Mesothelial cell of epicardium (in vitro differentiated cells): ENCODE results near the gene AKR1E2. TPM values are rescaled to one million over a fixed set of nuclear protein-coding genes. Genes with fewer than 3 reads are reported as not detected.
A peak's percentile ranks its signal among the peaks of the same experiment; 100 is the strongest.

Source experiments
- DNase-seq, 2 experiments: peaks; one replicate each; pipeline ENCODE4 v3.0.0; 2021; ENCODE audit warnings: low spot score in 2 of 2; ENCODE audit not compliant: unreplicated experiment in 2 of 2
- H3K27ac Mint-ChIP-seq: 2 replicates; pipeline ENCODE4 v1.8.0; 2021; ENCODE audit warnings: mixed read lengths
- H3K27me3 Mint-ChIP-seq: 2 replicates; pipeline ENCODE4 v1.8.0; 2021; ENCODE audit warnings: low read depth, mixed read lengths
- H3K36me3 Mint-ChIP-seq: 2 replicates; pipeline ENCODE4 v1.8.0; 2021; ENCODE audit warnings: mixed read lengths
- H3K4me1 Mint-ChIP-seq: 2 replicates; pipeline ENCODE4 v1.8.0; 2021; ENCODE audit warnings: mixed read lengths
- H3K4me3 Mint-ChIP-seq: 2 replicates; pipeline ENCODE4 v1.8.0; 2021; ENCODE audit warnings: mild to moderate bottlenecking, moderate library complexity, mixed read lengths
- H3K9me3 Mint-ChIP-seq: 2 replicates; pipeline ENCODE4 v1.8.0; 2021; ENCODE audit warnings: mixed read lengths
- total RNA-seq: library from RNA; stranded (reverse); gene quantifications from 3 replicates; pipeline ENCODE4 v1.2.1, GENCODE V29; 2021
- TF ChIP-seq, protein P1 (sequence below): fragments of 200-600 bp; sonication (generic); IDR thresholded peaks from one replicate; pipeline ENCODE4 v1.5.0; 2021; ENCODE audit warnings: antibody characterized with exemption; ENCODE audit not compliant: unreplicated experiment

The AKR1E2 gene
- total RNA-seq, 1 donor from 2014 or later, result 8.4 TPM

DNA sequence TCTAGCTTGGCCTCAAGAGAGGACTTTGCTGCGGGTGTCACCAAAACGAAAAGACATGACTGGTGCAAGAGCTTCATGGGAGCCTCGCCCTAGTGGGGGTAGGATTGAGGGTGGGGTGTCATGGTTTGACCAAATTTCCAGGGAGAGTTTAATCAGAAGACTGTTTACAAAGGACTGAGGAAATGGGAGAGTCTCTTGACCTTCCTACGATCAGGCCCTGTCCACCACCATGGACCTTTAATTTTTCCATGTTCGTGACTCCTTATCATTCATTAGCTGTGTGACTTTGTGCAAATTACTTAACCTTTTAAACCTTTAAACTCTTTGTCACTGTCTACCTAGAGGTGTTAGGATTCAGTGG is 23.0 kb downstream of the AKR1E2 start:
- no peak overlapping the region for H3K4me3 Mint-ChIP-seq
- H3K4me1 Mint-ChIP-seq, result peaks cover 25% of the 10 kb centered on the region
- no peak for DNase-seq
- H3K36me3 Mint-ChIP-seq, result peaks cover 5% of the 10 kb centered on the region
- TF ChIP-seq, protein P1, sequence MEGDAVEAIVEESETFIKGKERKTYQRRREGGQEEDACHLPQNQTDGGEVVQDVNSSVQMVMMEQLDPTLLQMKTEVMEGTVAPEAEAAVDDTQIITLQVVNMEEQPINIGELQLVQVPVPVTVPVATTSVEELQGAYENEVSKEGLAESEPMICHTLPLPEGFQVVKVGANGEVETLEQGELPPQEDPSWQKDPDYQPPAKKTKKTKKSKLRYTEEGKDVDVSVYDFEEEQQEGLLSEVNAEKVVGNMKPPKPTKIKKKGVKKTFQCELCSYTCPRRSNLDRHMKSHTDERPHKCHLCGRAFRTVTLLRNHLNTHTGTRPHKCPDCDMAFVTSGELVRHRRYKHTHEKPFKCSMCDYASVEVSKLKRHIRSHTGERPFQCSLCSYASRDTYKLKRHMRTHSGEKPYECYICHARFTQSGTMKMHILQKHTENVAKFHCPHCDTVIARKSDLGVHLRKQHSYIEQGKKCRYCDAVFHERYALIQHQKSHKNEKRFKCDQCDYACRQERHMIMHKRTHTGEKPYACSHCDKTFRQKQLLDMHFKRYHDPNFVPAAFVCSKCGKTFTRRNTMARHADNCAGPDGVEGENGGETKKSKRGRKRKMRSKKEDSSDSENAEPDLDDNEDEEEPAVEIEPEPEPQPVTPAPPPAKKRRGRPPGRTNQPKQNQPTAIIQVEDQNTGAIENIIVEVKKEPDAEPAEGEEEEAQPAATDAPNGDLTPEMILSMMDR, result no peak
- peaks cover 5% of the 10 kb centered on the region for H3K9me3 Mint-ChIP-seq
- no peaks in the 10 kb centered on the region for H3K27me3 Mint-ChIP-seq
- no peak overlapping the region for H3K27ac Mint-ChIP-seq

DNA sequence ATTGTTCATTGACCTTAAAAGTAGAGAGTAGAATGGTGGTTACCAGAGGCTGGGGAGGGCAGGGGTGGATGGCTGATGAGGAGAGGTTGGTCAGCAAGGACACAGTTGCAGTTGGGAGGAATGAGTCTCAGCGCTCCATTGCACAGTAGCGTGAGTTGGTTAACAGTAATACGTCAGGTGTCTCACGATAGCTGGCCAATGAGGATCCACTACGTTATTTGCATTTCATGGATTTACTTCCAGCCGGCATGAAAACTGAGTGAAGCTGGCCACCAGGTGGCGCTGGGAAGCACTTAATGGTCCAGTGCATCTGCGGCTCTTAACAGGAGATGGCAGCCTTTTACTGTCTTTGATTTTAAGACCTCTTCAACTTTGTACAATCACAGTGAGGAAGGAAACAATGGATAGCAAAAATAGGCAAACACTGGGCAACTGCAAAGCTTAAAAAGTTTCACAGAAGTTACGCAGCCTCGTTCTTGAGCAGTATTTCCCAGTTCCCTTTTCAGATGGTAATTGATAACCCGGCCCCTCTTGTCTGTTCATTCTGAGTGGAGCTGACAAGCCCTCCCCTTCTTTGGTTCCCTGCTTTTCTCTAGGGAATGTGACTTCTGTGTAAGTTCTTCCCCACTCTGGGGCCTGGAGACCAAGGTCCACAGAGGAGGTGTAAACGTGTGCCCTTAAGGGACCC is 23.7 kb downstream of the AKR1E2 start:
- peaks cover 25% of the 10 kb centered on the region for H3K4me1 Mint-ChIP-seq
- TF ChIP-seq, protein P1, result peak; percentile 94
- DNase-seq, result peak; percentile 76 to 92
- no peaks in the 10 kb centered on the region for H3K27me3 Mint-ChIP-seq
- peak overlapping the region; percentile 73 for H3K27ac Mint-ChIP-seq
- no peaks in the 10 kb centered on the region for H3K9me3 Mint-ChIP-seq
- H3K36me3 Mint-ChIP-seq, result no peaks in the 10 kb centered on the region
- H3K4me3 Mint-ChIP-seq, result peak overlapping the region; percentile 38

DNA sequence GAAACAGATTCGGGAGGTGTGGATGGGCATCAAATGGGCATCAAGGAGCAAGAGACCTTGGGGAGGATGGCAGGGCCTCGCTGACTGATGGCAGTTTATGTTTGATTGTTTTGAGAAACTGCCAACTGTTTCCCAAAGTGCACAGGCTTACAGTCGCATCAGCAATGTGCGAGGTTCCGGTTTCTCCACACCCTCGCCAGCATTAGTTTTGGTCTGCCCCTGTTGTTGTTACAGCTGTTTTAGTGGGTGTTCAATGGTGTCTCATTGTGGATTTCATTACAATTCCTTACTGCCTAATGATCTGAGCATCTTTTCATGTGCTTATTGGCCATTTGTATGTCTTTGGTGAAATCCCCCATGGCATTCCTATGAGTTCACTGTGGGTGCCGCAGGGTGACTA is 24.4 kb downstream of the AKR1E2 start:
- no peaks in the 10 kb centered on the region for H3K36me3 Mint-ChIP-seq
- H3K4me3 Mint-ChIP-seq, result no peak overlapping the region
- no peaks in the 10 kb centered on the region for H3K9me3 Mint-ChIP-seq
- TF ChIP-seq, protein P1, result no peak
- H3K4me1 Mint-ChIP-seq, result peaks cover 25% of the 10 kb centered on the region
- H3K27me3 Mint-ChIP-seq, result no peaks in the 10 kb centered on the region
- H3K27ac Mint-ChIP-seq, result no peak overlapping the region
- no peak for DNase-seq

DNA sequence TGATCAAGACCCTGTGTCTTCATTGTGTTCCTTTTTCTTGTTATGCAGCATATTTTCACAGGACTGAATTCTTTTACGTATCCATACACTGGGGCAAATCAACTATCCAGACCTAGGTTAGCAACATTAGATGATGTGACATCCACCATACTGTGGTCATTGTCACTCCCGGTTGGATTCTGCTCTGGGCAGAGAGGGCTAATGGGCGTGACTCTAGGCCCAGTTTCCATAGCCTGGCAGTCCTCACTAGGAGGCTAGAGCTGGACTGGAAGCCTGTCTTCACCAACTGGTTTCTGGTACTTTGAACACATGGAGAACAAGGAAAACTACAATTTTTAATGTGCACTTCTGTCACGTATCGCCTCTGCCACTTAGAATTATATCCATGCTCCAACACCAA is 25.2 kb downstream of the AKR1E2 start:
- Mint-ChIP-seq H3K27ac (no peak overlapping the region), H3K36me3 (no peaks in the 10 kb centered on the region), H3K4me3 (no peak overlapping the region), H3K9me3 (no peaks in the 10 kb centered on the region), H3K27me3 (no peaks in the 10 kb centered on the region), H3K4me1 (peaks cover 25% of the 10 kb centered on the region)
- no peak for DNase-seq
- TF ChIP-seq, protein P1, result no peak

DNA sequence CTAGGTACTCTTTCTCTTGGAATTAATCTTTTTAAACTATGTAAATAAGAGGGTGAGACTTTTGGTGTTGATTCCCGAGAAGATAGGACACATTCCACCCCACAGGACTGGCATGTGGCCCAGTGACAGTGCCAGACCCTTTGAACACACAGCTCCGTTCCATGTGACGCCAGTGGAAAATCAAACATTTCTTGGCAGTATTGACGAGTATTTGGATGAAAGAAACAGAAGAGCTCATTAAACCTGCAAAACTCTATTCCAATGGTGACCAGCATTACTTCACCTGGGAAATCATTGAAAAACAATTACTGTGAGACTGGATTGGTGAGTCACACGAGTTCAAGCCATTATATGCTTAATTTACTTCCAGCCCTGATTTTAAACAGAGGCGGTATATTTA is 25.8 kb downstream of the AKR1E2 start:
- no peak for DNase-seq
- TF ChIP-seq, protein P1, result no peak
- Mint-ChIP-seq H3K4me1 (peaks cover 25% of the 10 kb centered on the region), H3K36me3 (peaks cover 1% of the 10 kb centered on the region), H3K9me3 (peaks cover under 1% of the 10 kb centered on the region), H3K4me3 (no peak overlapping the region), H3K27ac (no peak overlapping the region), H3K27me3 (no peaks in the 10 kb centered on the region)
